ENCODE measurements around the gene OR52M1.

DNA sequence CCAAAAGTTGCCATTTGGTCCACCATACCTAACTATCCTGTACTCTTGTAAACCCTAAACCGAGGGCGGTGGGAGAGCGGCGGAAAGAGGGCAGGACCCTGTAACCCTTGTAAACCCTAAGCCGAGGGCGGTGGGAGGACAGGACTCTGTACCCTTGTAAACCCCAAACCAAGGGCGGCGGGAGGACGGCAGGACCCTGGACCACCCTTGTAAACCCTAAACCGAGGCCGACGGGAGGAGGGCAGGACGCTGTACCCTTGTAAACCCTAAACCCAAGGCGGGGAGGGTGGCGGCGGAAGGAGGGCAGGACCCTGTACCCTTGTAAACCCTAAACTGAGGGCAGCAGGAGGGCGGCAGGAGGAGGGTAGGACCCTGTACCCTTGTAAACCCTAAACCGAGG, 24.1 kb downstream of the OR52M1 start:
- TF ChIP-seq POLR2AphosphoS5 (IDR thresholded peaks at IDR 0.05) (no peak), CTCF (IDR thresholded peaks at IDR 0.05) (no peak)

Data from upper lobe of left lung (tissue), 4 donors.